Measurements from ENCODE around the gene EEF1AKMT4. TPM values are rescaled to one million over a fixed set of nuclear protein-coding genes. Genes with fewer than 3 reads are reported as not detected.

The EEF1AKMT4 gene
- total RNA-seq, 2 donors from 2014 or later, result 1.9 to 3.1 TPM

- DNase-seq (no peak), ATAC-seq (no peak)
- intact Hi-C loops (cut with DNase I), result no loop called here
These were observed 14.6 kb upstream of the EEF1AKMT4 start for GRCh38 chr3:184234671-184235380.

- intact Hi-C loops (cut with DNase I), result no loop called here
- ATAC-seq, result no peak
- DNase-seq, result no peak
These were observed 14.0 kb upstream of the EEF1AKMT4 start for GRCh38 chr3:184235381-184236032.

- intact Hi-C loops (cut with DNase I), result no loop called here
- DNase-seq (no peak), ATAC-seq (no peak)
These were observed 13.4 kb upstream of the EEF1AKMT4 start for GRCh38 chr3:184236033-184236410.

GRCh38 chr3:184236636-184237035, 12.8 kb upstream of the EEF1AKMT4 start:
- DNase-seq, result no peak
- ATAC-seq, result no peak
- intact Hi-C loops (cut with DNase I), result no loop called here

- no peak for DNase-seq
- intact Hi-C loops (cut with DNase I), result no loop called here
- ATAC-seq, result no peak
These were observed 12.3 kb upstream of the EEF1AKMT4 start for GRCh38 chr3:184237211-184237610.

- no peak for ATAC-seq
- no peak for DNase-seq
- intact Hi-C loops (cut with DNase I), result no loop called here
These were observed 11.7 kb upstream of the EEF1AKMT4 start for GRCh38 chr3:184237807-184238206.

GRCh38 chr3:184238246-184238818, 11.1 kb upstream of the EEF1AKMT4 start:
- ATAC-seq (no peak), DNase-seq (no peak)

GRCh38 chr3:184239221-184239620, 10.3 kb upstream of the EEF1AKMT4 start:
- DNase-seq, result no peak
- intact Hi-C loops (cut with DNase I), result no loop called here

More at GRCh38 chr3:184238246-184238818, 11.1 kb upstream of the EEF1AKMT4 start:
- intact Hi-C loops (cut with DNase I), result no loop called here

GRCh38 chr3:184239708-184240107, 9.8 kb upstream of the EEF1AKMT4 start:
- intact Hi-C loops (cut with DNase I), result loop anchor here in 1 of 2 donors (5.0 to 10.0 kb wide), 3 partner anchors 85 to 347 kb away; partner anchors contain the start of gene DVL3
- DNase-seq (no peak), ATAC-seq (no peak)

More at GRCh38 chr3:184239221-184239620, 10.3 kb upstream of the EEF1AKMT4 start:
- ATAC-seq, result no peak

GRCh38 chr3:184240384-184241140, 8.9 kb upstream of the EEF1AKMT4 start:
- intact Hi-C loops (cut with DNase I), result loop anchor here in 1 of 2 donors (5.0 to 10.0 kb wide), 3 partner anchors 86 to 348 kb away; partner anchors contain the start of gene DVL3
- peak in 1 of 2 donors; percentile 32 for ATAC-seq
- DNase-seq, result no peak

- no peak for DNase-seq
- intact Hi-C loops (cut with DNase I), result loop anchor here in 1 of 2 donors (5.0 to 10.0 kb wide), 3 partner anchors 86 to 349 kb away; partner anchors contain the start of gene DVL3
- ATAC-seq, result peak in 1 of 2 donors; percentile 7
These were observed 8.4 kb upstream of the EEF1AKMT4 start for GRCh38 chr3:184241141-184241446.

- peak; percentile 58 to 76 for ATAC-seq
- intact Hi-C loops (cut with DNase I), result loop anchor here in 1 of 2 donors (5.0 to 10.0 kb wide), 3 partner anchors 87 to 349 kb away; partner anchors contain the start of gene DVL3
- DNase-seq, result no peak
These were observed 7.8 kb upstream of the EEF1AKMT4 start for GRCh38 chr3:184241447-184242296.

- ATAC-seq, result no peak
- DNase-seq, result no peak
- intact Hi-C loops (cut with DNase I), result loop anchor here in 1 of 2 donors (5.0 to 10.0 kb wide), 3 partner anchors 87 to 350 kb away; partner anchors contain the start of gene DVL3
These were observed 7.2 kb upstream of the EEF1AKMT4 start for GRCh38 chr3:184242297-184242685.

GRCh38 chr3:184248454-184249411, 739 bp upstream of the EEF1AKMT4 start, which contains the start of gene ALG3:
TSS of gene ALG3 (minus strand) at chr3:184248962. CDS start at chr3:184248940, 22 bp downstream.
- peak; percentile 85 for DNase-seq
- intact Hi-C loops (cut with DNase I), result loop anchor here in 1 of 2 donors (5.0 to 10.0 kb wide), 2 partner anchors 61 to 94 kb away; partner anchors contain the start of genes ABCF3 and DVL3
- ATAC-seq, result peak; percentile 85 to 88

- intact Hi-C loops (cut with DNase I), result loop anchor here in 1 of 2 donors (10.0 kb wide), 1 partner anchor 355 kb away; no protein-coding TSS in a partner anchor
- peak; percentile 85 for DNase-seq
- peak; percentile 78 to 88 for ATAC-seq
These were observed 826 bp downstream of the EEF1AKMT4 start for GRCh38 chr3:184250167-184250828.

- no peak for DNase-seq
- intact Hi-C loops (cut with DNase I), result loop anchor here in 1 of 2 donors (10.0 kb wide), 1 partner anchor 361 kb away; no protein-coding TSS in a partner anchor
- ATAC-seq, result no peak
These were observed 6.0 kb downstream of the EEF1AKMT4 start for GRCh38 chr3:184255291-184256039.

Data from left cardiac atrium (tissue), 4 donors.